ENCODE results near the gene CNMD. TPM values are rescaled to one million over a fixed set of nuclear protein-coding genes. Genes with fewer than 3 reads are reported as not detected.

CNMD gene
- total RNA-seq, 1 donor from 2014 or later, result 3.7 TPM

GRCh38 chr13:52780092-52780491, 40.5 kb upstream of the CNMD start:
- H3K36me3 ChIP-seq (ENCODE audit: control insufficient read depth in 3 of 3, insufficient read depth in 3 of 3, low read length in 3 of 3), result no peaks in the 10 kb centered on the region
- no peaks in the 10 kb centered on the region for H3K9me3 ChIP-seq (ENCODE audit: control insufficient read depth in 3 of 3, low read length in 3 of 3)
- H3K4me1 ChIP-seq (ENCODE audit: control insufficient read depth in 3 of 3, insufficient read depth in 3 of 3, low read length in 3 of 3), result no peaks in the 10 kb centered on the region
- H3K27me3 ChIP-seq (ENCODE audit: control insufficient read depth in 3 of 3, insufficient read depth in 3 of 3, low read length in 3 of 3), result peaks cover 0 to 7% (median 0%) of the 10 kb centered on the region in 3 donors
- no peak overlapping the region for H3K9ac ChIP-seq (ENCODE audit: low read depth in 1 of 3, low read length in 3 of 3)
- no peak overlapping the region for H3K27ac ChIP-seq (ENCODE audit: low read depth, low read length)
- no peak overlapping the region for H3K4me3 ChIP-seq (ENCODE audit: low read length in 3 of 3)

GRCh38 chr13:52779103-52779502, 39.5 kb upstream of the CNMD start:
- Histone ChIP-seq H3K9me3 (ENCODE audit: control insufficient read depth in 3 of 3, low read length in 3 of 3) (no peaks in the 10 kb centered on the region), H3K27ac (ENCODE audit: low read depth, low read length) (no peak overlapping the region), H3K4me3 (ENCODE audit: low read length in 3 of 3) (no peak overlapping the region), H3K4me1 (ENCODE audit: control insufficient read depth in 3 of 3, insufficient read depth in 3 of 3, low read length in 3 of 3) (no peaks in the 10 kb centered on the region), H3K27me3 (ENCODE audit: control insufficient read depth in 3 of 3, insufficient read depth in 3 of 3, low read length in 3 of 3) (peaks cover 0 to 7% (median 0%) of the 10 kb centered on the region in 3 donors), H3K36me3 (ENCODE audit: control insufficient read depth in 3 of 3, insufficient read depth in 3 of 3, low read length in 3 of 3) (no peaks in the 10 kb centered on the region), H3K9ac (ENCODE audit: low read depth in 1 of 3, low read length in 3 of 3) (no peak overlapping the region)

- Histone ChIP-seq H3K4me3 (ENCODE audit: low read length in 3 of 3) (no peak overlapping the region), H3K27me3 (ENCODE audit: control insufficient read depth in 3 of 3, insufficient read depth in 3 of 3, low read length in 3 of 3) (peaks cover 0 to 7% (median 0%) of the 10 kb centered on the region in 3 donors), H3K27ac (ENCODE audit: low read depth, low read length) (no peak overlapping the region), H3K4me1 (ENCODE audit: control insufficient read depth in 3 of 3, insufficient read depth in 3 of 3, low read length in 3 of 3) (no peaks in the 10 kb centered on the region), H3K36me3 (ENCODE audit: control insufficient read depth in 3 of 3, insufficient read depth in 3 of 3, low read length in 3 of 3) (no peaks in the 10 kb centered on the region), H3K9me3 (ENCODE audit: control insufficient read depth in 3 of 3, low read length in 3 of 3) (no peaks in the 10 kb centered on the region), H3K9ac (ENCODE audit: low read depth in 1 of 3, low read length in 3 of 3) (no peak overlapping the region)
These were observed 37.1 kb upstream of the CNMD start for GRCh38 chr13:52776726-52777125.

GRCh38 chr13:52775511-52775910, 35.9 kb upstream of the CNMD start:
- H3K27me3 ChIP-seq (ENCODE audit: control insufficient read depth in 3 of 3, insufficient read depth in 3 of 3, low read length in 3 of 3), result peaks cover 0 to 3% (median 0%) of the 10 kb centered on the region in 3 donors

GRCh38 chr13:52767949-52768516, 28.4 kb upstream of the CNMD start:
- H3K4me1 ChIP-seq (ENCODE audit: control insufficient read depth in 3 of 3, insufficient read depth in 3 of 3, low read length in 3 of 3), result no peaks in the 10 kb centered on the region
- H3K9ac ChIP-seq (ENCODE audit: low read depth in 1 of 3, low read length in 3 of 3), result no peak overlapping the region
- H3K27me3 ChIP-seq (ENCODE audit: control insufficient read depth in 3 of 3, insufficient read depth in 3 of 3, low read length in 3 of 3), result no peaks in the 10 kb centered on the region
- H3K27ac ChIP-seq (ENCODE audit: low read depth, low read length), result no peak overlapping the region
- H3K36me3 ChIP-seq (ENCODE audit: control insufficient read depth in 3 of 3, insufficient read depth in 3 of 3, low read length in 3 of 3), result no peaks in the 10 kb centered on the region
- no peak overlapping the region for H3K4me3 ChIP-seq (ENCODE audit: low read length in 3 of 3)
- H3K9me3 ChIP-seq (ENCODE audit: control insufficient read depth in 3 of 3, low read length in 3 of 3), result no peaks in the 10 kb centered on the region

More at GRCh38 chr13:52775511-52775910, 35.9 kb upstream of the CNMD start:
- H3K4me3 ChIP-seq (ENCODE audit: low read length in 3 of 3), result no peak overlapping the region
- no peak overlapping the region for H3K9ac ChIP-seq (ENCODE audit: low read depth in 1 of 3, low read length in 3 of 3)
- H3K36me3 ChIP-seq (ENCODE audit: control insufficient read depth in 3 of 3, insufficient read depth in 3 of 3, low read length in 3 of 3), result no peaks in the 10 kb centered on the region
- H3K27ac ChIP-seq (ENCODE audit: low read depth, low read length), result no peak overlapping the region
- no peaks in the 10 kb centered on the region for H3K4me1 ChIP-seq (ENCODE audit: control insufficient read depth in 3 of 3, insufficient read depth in 3 of 3, low read length in 3 of 3)
- H3K9me3 ChIP-seq (ENCODE audit: control insufficient read depth in 3 of 3, low read length in 3 of 3), result no peaks in the 10 kb centered on the region

GRCh38 chr13:52765611-52766390, 26.2 kb upstream of the CNMD start:
- Histone ChIP-seq H3K4me1 (ENCODE audit: control insufficient read depth in 3 of 3, insufficient read depth in 3 of 3, low read length in 3 of 3) (no peaks in the 10 kb centered on the region), H3K27ac (ENCODE audit: low read depth, low read length) (no peak overlapping the region), H3K9me3 (ENCODE audit: control insufficient read depth in 3 of 3, low read length in 3 of 3) (no peaks in the 10 kb centered on the region), H3K9ac (ENCODE audit: low read depth in 1 of 3, low read length in 3 of 3) (no peak overlapping the region), H3K27me3 (ENCODE audit: control insufficient read depth in 3 of 3, insufficient read depth in 3 of 3, low read length in 3 of 3) (no peaks in the 10 kb centered on the region), H3K4me3 (ENCODE audit: low read length in 3 of 3) (no peak overlapping the region), H3K36me3 (ENCODE audit: control insufficient read depth in 3 of 3, insufficient read depth in 3 of 3, low read length in 3 of 3) (no peaks in the 10 kb centered on the region)

GRCh38 chr13:52760077-52760476, 20.5 kb upstream of the CNMD start:
- Histone ChIP-seq H3K4me1 (ENCODE audit: control insufficient read depth in 3 of 3, insufficient read depth in 3 of 3, low read length in 3 of 3) (no peaks in the 10 kb centered on the region), H3K4me3 (ENCODE audit: low read length in 3 of 3) (no peak overlapping the region), H3K9me3 (ENCODE audit: control insufficient read depth in 3 of 3, low read length in 3 of 3) (no peaks in the 10 kb centered on the region), H3K27ac (ENCODE audit: low read depth, low read length) (no peak overlapping the region), H3K9ac (ENCODE audit: low read depth in 1 of 3, low read length in 3 of 3) (no peak overlapping the region), H3K36me3 (ENCODE audit: control insufficient read depth in 3 of 3, insufficient read depth in 3 of 3, low read length in 3 of 3) (no peaks in the 10 kb centered on the region), H3K27me3 (ENCODE audit: control insufficient read depth in 3 of 3, insufficient read depth in 3 of 3, low read length in 3 of 3) (no peaks in the 10 kb centered on the region)

- no peak overlapping the region for H3K9ac ChIP-seq (ENCODE audit: low read depth in 1 of 3, low read length in 3 of 3)
- no peaks in the 10 kb centered on the region for H3K36me3 ChIP-seq (ENCODE audit: control insufficient read depth in 3 of 3, insufficient read depth in 3 of 3, low read length in 3 of 3)
These were observed 18.5 kb upstream of the CNMD start for GRCh38 chr13:52758114-52758513.

GRCh38 chr13:52751196-52751595, 11.6 kb upstream of the CNMD start:
- Histone ChIP-seq H3K27me3 (ENCODE audit: control insufficient read depth in 3 of 3, insufficient read depth in 3 of 3, low read length in 3 of 3) (peaks cover 0 to 4% (median 2%) of the 10 kb centered on the region in 3 donors), H3K9ac (ENCODE audit: low read depth in 1 of 3, low read length in 3 of 3) (no peak overlapping the region), H3K9me3 (ENCODE audit: control insufficient read depth in 3 of 3, low read length in 3 of 3) (peaks cover 0 to 2% (median 0%) of the 10 kb centered on the region in 3 donors), H3K27ac (ENCODE audit: low read depth, low read length) (no peak overlapping the region), H3K36me3 (ENCODE audit: control insufficient read depth in 3 of 3, insufficient read depth in 3 of 3, low read length in 3 of 3) (no peaks in the 10 kb centered on the region), H3K4me3 (ENCODE audit: low read length in 3 of 3) (no peak overlapping the region), H3K4me1 (ENCODE audit: control insufficient read depth in 3 of 3, insufficient read depth in 3 of 3, low read length in 3 of 3) (no peaks in the 10 kb centered on the region)

More at GRCh38 chr13:52758114-52758513, 18.5 kb upstream of the CNMD start:
- H3K27me3 ChIP-seq (ENCODE audit: control insufficient read depth in 3 of 3, insufficient read depth in 3 of 3, low read length in 3 of 3), result no peaks in the 10 kb centered on the region
- H3K4me3 ChIP-seq (ENCODE audit: low read length in 3 of 3), result no peak overlapping the region
- no peaks in the 10 kb centered on the region for H3K4me1 ChIP-seq (ENCODE audit: control insufficient read depth in 3 of 3, insufficient read depth in 3 of 3, low read length in 3 of 3)
- H3K9me3 ChIP-seq (ENCODE audit: control insufficient read depth in 3 of 3, low read length in 3 of 3), result no peaks in the 10 kb centered on the region
- H3K27ac ChIP-seq (ENCODE audit: low read depth, low read length), result no peak overlapping the region

GRCh38 chr13:52750713-52751112, 11.1 kb upstream of the CNMD start:
- H3K9me3 ChIP-seq (ENCODE audit: control insufficient read depth in 3 of 3, low read length in 3 of 3), result peaks cover 0 to 2% (median 0%) of the 10 kb centered on the region in 3 donors
- no peak overlapping the region for H3K9ac ChIP-seq (ENCODE audit: low read depth in 1 of 3, low read length in 3 of 3)
- H3K27me3 ChIP-seq (ENCODE audit: control insufficient read depth in 3 of 3, insufficient read depth in 3 of 3, low read length in 3 of 3), result peaks cover 0 to 4% (median 2%) of the 10 kb centered on the region in 3 donors
- no peaks in the 10 kb centered on the region for H3K36me3 ChIP-seq (ENCODE audit: control insufficient read depth in 3 of 3, insufficient read depth in 3 of 3, low read length in 3 of 3)
- H3K4me3 ChIP-seq (ENCODE audit: low read length in 3 of 3), result no peak overlapping the region
- no peaks in the 10 kb centered on the region for H3K4me1 ChIP-seq (ENCODE audit: control insufficient read depth in 3 of 3, insufficient read depth in 3 of 3, low read length in 3 of 3)
- no peak overlapping the region for H3K27ac ChIP-seq (ENCODE audit: low read depth, low read length)
